Loucy (cell line): ENCODE data around the gene RIPOR2.

ENCODE experiments used
- CTCF ChIP-seq: fragments of 200-600 bp; sonication (generic); conservative IDR thresholded peaks from 2 replicates; pipeline ENCODE4 v1.5.1; 2014; ENCODE audit warnings: mild to moderate bottlenecking, antibody characterized with exemption, low read length
- EZH2phosphoT487 ChIP-seq: fragments of 200-600 bp; IDR thresholded peaks from 2 replicates; pipeline ENCODE4 v1.6.1; 2018; ENCODE audit warnings: antibody characterized with exemption, mild to moderate bottlenecking, moderate library complexity, borderline replicate concordance

GRCh38 chr6:24924580-24925356 is 11.0 kb downstream of the RIPOR2 start:
- TF ChIP-seq CTCF: no peak
- no peak for TF ChIP-seq EZH2phosphoT487
